Gastrocnemius medialis (tissue), 4 donors: Measurements from ENCODE around the gene PPFIBP2.

Source experiments
- CTCF ChIP-seq, 5 experiments: fragments of 450-650 bp in 3 of 5; fragments of 200-600 bp in 2 of 5; sonication (generic) in 2 of 5; IDR thresholded peaks in 4 of 5; conservative IDR thresholded peaks in 1 of 5; 1 replicate in 4 of 5; 2 replicates in 1 of 5; pipeline ENCODE4 v1.5.1; 2016 to 2019; ENCODE audit warnings: antibody characterized with exemption in 5 of 5, mild to moderate bottlenecking in 3 of 5, moderate library complexity in 3 of 5
- POLR2A ChIP-seq, 2 donors: fragments of 450-650 bp; IDR thresholded peaks; one replicate each; pipeline ENCODE4 v1.6.1; 2017; ENCODE audit warnings: antibody characterized with exemption in 2 of 2, mild to moderate bottlenecking in 2 of 2, moderate library complexity in 2 of 2

GRCh38 chr11:7677796-7678201, 164.0 kb downstream of the PPFIBP2 start:
- TF ChIP-seq CTCF (IDR thresholded peaks at IDR 0.05 in 4 of 5, conservative IDR thresholded peaks at IDR 0.05 in 1 of 5) (no peak), POLR2A (IDR thresholded peaks at IDR 0.05) (no peak)
